NCI-H1417 (cell line): Measurements from ENCODE around the gene ST8SIA4.

Experiments
- DNase-seq, 3 experiments: peaks; one replicate each; lab custom pipeline; 2025; lab: John Stamatoyannopoulos, UW

The ST8SIA4 gene

DNA sequence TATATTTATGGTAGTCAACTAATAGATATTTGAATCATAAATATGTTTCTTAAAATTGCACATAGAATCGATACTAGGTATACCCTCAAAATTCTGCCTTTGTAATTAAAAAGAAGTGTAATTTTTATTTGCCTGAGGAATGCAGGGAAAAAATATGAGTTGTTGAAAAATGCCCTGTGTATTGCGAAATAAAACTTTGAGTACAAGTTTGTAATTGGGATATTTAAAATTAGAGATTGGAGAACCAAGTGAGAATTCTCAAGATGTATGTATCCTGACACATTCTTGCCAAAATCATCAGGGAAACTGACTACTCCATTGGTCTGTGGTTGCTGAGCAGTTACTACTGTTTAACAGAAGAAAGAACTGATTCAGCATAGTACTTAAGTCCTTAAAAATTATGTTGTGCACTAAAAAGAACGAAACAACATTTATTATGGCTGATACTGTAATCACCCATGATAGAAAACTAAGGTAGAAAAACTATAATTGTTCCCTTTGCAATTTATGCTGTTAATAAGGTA, 36.0 kb downstream of the ST8SIA4 start:
- DNase-seq: no peak

DNA sequence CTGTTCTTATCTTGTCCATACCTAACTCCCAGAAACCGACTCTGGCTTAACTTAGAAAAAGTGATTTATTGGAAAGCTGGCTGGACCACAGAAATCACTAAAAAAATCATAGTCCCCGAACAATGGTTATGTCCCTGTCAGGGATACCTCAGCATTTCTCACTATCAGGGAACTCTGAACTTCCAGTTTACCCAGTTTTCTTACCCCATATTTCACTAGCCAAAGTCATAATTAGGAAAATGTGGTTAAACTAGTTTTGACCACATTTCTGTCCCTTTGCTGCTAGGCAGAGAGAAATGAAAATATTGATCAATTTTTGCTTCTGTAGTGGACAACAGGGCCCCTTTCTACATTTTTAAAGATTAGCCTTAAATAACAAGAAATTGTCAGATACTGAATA, 38.2 kb downstream of the ST8SIA4 start:
- DNase-seq: no peak

DNA sequence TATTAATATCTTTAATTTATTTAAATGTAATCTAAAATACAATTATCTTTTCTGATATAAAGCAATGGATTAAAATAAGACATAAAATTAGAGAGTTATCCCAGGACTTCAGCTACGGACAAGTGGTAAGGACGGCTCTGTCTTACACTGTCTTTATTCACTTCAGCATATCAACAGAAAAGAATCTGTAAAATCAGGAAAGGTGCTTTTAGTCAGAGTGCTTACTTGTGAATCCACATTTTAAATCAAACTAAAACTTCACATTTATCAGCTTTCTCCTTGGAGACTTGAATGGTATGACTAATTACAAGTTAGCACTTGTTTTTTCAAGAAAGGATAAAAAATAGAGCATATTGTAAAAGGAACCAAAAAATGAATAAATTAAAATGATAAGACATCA, 39.3 kb downstream of the ST8SIA4 start:
- DNase-seq: no peak

DNA sequence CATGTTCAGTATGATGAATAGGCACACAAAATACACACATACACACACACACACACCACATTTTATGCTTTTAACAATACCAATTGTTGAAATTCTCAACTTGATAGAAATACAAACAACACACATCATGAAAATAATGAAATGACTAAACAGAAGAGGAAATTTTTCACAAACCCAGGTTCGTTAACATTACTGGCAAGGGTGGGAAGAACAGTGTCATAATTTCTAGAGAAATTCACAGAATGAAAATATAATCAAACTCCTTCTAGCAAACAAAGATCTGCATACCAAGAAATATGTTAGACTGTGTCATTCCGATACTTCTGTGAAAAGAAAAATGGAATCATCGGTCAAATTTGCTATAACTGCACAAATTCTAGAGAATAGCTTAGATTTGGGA, 41.9 kb downstream of the ST8SIA4 start:
- DNase-seq: no peak

DNA sequence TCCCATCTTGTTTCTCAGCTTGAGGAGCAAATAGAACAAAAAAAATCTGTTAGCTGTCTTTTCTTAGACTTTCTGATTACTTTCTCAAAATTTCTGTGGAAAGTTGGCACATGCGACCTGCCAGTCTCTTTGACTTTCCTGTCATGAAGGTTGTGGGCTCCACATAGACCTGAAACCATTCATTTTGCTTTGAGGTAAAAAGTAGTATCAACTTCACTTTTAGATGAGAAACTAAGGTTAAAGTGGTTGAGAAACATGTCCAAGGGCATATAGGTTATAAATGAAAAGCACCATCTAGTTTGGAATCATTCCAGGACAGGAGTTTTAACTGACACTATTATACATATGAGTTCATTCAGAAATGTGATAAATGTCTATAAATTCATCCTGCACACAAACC, 42.7 kb downstream of the ST8SIA4 start:
- DNase-seq: no peak

DNA sequence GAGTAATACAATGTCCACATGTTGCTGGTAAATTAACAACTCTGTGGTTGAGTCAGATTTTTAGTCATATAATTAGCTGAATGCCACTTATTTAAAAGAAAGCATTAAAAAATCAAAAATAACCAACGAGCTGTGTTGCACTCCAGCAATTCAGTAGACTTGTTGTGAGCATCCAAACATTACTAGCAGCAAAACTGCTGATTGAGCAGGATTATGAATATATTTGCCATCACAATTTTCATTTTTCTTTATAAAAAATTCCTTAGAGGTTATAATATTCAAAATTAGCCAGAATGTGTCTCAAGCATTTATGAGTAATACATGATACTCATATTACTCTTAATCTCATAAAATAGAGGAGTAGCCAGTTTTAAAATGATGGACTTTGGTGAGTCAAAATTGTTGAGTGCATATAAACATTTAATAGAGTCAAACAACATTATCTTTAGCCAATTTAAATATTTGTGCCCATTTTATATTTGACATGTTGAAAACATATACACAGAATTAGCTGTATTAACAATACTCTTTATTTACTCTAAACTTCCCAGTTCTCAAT, 44.0 kb downstream of the ST8SIA4 start:
- no peak for DNase-seq

DNA sequence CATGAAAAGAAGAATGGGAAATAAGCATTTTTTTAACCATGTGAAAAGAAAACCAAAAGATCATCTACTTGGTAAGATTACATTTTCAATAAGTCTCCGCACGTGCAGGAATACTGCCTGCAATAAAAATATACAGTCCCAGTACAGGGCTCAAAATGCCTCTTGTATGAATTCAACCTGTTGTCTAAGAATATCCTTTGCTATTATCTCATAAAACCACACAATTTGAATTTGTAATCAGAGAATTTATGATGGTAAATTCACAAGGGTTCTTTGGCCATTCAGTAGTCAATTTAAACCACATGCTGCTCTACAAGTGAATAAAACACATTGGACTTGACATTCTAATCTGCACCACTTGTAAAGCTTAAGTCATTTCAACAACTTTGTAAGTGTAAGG, 46.6 kb downstream of the ST8SIA4 start:
- DNase-seq: peak in 1 of 3 experiments; percentile 28

DNA sequence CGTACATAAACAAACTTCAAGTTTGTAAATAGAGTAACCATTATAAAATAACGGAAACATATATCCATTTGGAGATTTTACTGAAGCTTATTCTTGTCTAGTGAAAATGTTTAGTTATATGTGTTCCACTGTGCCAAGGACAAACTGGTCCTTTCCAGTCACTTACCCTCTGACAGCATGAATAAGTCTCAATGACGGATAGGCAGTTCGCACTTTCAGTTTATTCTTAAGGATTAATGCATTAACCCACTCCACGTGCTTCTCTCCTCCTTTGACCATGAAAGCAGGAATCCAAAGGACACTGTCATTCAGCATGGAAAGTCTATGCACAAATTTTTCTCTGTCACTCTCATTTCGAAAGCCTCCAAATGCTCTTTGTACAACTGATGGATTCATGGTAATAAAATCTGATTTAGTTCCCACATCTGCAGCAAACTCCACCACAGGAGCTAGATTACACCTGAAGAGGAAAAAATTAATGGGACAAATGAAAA, 47.1 kb downstream of the ST8SIA4 start:
- no peak for DNase-seq

DNA sequence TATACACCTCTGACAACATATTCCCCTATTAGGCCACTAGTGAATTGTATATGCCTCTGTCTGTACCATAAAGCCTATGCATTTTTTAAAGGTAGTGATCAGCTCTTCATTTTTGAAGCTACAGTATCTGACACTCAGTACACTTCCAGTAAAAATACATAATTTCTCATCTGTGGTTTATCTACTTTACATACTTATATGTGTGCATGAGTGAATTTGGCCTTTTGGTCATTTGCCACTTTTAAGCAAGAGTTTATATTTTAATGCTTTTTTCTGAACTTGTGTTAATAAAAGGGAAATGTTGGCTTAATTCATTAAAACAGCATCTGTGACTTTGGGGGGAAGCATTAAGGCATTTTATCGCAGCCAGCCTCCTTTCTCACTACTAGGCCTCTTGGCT, 47.8 kb downstream of the ST8SIA4 start:
- no peak for DNase-seq

DNA sequence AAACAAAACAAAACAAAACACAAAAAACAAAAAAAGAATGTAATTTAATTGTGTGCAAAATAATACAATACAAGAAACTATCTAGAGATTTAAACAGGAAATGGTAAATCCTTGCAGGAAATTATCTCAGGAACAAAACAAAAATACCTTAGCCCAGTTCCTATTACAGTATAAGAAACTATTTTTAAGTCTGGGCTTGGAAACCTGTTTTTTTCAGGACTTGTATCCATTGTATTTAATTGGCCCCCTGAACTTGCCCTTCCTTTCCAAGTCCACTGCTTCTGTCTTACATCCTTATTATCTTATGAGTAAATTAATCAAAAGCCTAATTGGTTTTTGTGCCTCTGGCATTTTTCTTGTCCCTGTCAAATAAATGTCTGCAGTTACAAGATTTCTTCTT, 48.5 kb downstream of the ST8SIA4 start:
- no peak for DNase-seq

DNA sequence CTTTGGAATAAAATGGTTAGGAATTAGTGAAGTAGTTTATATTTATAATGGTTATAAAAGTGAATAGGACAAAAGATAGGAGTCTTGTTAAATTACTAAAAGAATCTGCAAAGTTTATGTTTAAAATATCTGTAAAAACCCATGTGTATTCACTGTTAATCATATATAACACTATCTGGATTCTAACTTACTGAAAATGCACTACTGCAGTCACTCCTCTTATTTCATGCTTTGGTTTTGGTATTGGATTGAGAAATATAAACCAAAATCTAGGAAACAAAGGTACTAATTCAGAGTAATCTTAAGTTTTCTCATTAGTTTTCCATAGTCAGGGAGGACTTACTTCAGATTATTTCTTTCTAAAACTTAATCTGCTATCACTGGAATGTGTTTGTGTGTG, 49.5 kb downstream of the ST8SIA4 start:
- no peak for DNase-seq

DNA sequence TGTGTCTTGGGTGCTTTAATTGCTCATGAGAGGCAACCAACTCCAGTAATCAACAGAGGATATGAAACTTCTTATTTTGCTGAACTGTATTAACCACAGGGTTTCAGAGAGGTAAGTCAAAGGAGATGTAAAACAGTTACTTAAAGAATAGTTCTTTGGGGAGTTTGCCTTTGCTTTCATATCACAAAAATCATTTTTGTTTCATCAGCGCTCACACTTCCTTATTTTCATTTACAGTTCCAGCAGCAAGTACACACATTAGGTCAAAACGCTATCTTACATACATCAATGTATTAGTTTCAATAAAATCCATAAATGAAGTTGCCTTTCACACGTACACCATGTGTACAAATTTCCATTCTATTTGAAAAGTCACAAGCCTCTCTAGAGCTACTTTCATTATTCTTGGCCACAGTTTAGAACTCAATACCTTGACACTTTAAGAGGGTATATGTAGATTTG, 50.1 kb downstream of the ST8SIA4 start:
- no peak for DNase-seq

DNA sequence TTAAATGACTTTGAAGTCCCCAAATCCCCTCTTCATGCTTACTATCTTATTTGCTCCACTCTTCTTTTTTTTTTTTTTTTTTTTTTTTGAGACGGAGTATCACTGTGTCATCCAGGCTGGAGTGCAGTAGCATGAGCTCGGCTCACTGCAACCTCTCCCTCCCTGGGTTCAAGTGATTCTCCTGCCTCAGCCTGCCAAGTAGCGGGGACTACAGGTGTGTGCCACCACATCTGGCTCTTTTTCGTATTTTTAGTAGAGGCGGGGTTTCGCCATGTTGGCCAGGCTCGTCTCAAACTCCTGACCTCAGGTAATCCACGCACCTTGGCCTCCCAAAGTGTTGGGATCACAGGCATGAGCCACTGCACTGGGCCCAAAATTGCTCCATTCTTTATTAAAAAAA, 51.0 kb downstream of the ST8SIA4 start:
- no peak for DNase-seq

DNA sequence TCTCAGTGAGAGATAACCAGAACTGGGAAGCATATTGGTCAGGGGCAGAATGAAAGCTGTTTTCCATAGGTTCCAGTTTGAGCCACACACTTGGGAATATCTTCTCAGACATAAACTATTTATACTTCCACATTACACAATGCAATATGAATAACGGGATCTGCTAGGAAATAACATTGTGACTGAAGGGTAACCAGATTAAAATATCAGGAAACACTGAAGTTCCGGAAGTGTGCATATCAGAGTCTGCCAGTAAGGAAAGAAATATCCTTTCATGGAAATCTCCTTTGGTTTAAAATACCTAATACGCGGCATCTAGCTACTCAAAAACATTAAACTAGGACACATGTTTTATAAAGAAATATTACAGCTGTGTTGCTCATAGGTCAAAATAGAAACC, 56.3 kb downstream of the ST8SIA4 start:
- DNase-seq: no peak

DNA sequence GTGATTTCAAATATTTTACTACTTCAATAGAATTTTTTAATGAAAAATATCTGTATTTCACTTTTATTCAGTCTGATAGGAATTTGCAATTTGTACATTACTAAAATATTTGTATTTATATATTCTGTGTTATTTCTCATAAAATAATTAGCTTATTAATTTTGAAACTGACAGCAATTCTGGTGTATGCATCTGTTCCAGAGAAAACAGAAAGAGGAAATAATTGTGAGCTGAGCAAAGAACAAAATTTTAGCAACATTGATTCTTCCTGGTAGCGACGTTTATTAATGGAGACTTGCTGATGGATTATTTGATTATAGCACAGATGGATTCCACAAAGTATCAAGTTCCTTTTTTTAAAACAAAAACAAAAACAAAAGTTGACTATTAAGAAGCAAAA, 61.0 kb downstream of the ST8SIA4 start:
- DNase-seq: no peak

DNA sequence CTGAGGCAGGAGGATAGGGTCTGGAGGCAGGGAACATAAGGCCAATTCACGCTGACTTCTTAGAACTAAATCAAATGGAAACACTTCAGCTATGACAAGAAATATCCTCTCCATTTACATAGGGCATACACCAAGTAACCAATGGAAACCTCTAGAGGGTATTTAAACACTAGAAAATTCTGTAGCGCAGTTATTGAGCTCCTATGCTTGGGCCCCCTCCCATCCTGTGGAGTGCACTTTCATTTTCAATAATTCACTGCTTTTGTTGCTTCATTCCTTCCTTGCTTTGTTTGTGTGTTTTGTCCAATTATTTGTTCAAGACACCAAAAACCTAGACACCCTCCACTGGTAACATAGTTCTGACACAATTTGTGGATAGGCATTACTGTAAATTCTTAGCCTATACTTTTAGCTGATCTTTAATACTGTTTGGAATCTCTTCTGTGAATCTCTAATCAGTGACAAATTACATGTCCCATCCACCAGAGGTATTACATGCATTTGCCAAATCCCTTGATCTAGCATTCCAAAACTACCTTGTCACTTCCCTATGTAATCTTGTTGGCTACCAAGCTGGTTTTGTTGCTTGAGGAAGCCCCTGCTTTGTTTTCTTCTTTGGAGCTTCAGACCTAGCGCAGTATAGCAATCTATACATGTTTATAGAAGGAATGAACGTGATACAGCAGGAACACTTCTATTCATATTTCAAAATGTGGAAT, 61.6 kb downstream of the ST8SIA4 start:
- DNase-seq: no peak

DNA sequence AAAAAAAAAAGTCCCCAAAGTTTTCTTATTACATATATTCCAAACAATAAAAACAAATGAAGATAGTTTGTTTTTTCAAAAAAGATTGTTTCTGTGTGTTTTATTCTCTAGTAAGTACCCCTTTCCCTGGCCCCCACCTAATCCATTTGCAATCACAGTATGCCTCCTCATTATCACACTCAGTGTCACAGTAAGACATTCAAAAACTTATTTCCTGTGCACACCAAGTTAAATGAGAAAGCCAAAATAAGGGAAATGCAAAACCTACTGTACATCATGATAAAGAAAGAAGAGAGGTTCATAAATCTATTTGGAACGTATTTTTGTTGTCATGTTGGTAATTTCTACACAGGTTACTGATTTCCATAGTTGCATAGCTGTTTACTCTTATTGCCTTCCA, 62.3 kb downstream of the ST8SIA4 start:
- no peak for DNase-seq

DNA sequence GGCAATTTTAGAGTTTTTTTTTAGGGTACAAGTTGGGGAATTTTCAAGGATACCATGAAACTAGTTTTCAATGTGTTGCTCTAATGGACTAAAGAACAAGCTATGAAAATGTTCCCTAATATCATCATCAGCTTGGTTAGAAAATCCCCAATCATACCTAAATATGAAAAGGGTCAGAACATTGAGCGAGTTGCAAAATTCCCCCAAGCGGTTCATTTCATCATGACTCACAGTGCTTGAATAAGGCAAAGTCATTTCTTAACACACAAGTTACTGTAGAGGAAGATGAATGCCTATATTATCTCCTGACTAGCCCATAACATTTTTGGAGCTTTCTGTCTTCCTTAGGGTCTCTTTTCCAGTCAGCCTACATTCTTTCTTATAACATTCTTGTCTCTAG, 62.7 kb downstream of the ST8SIA4 start:
- no peak for DNase-seq

DNA sequence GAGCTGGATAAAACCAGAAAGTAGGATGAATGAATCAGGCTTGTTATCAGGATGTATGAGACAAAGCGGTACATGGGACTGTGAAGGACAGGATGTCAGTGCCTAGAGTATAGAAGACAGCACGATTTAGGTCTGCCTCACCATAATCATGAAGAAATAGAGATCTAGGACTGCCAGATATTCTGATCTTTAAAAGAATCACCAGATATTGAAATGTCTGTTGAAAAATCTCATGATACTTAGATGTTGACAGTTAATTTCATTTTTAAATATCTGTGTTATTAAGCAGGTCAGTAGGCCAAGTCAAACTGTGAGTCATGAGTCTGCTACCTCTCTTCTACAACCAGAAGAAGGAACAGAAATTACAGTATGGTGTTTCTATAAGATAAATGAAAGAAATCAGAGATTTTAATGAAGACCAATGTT, 65.0 kb downstream of the ST8SIA4 start:
- DNase-seq: no peak

DNA sequence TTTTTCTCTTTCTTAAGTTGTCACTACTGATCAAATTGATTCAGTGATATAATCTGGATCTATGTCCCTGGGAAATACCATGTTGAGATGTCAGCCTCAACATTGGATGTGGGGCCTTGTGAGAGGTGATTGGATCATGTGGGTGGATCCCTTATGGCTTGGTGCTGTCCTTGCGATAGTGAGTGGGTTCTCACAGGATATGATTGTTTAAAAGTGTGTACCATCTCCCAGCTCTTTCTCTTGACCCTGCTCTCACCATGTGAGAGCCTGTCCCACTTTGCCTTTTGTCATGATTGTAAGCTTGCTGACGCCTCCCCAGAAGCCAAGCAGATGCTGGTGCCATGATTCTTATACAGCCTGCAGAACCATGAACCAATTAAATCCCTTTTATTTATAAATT, 68.6 kb downstream of the ST8SIA4 start:
- no peak for DNase-seq

DNA sequence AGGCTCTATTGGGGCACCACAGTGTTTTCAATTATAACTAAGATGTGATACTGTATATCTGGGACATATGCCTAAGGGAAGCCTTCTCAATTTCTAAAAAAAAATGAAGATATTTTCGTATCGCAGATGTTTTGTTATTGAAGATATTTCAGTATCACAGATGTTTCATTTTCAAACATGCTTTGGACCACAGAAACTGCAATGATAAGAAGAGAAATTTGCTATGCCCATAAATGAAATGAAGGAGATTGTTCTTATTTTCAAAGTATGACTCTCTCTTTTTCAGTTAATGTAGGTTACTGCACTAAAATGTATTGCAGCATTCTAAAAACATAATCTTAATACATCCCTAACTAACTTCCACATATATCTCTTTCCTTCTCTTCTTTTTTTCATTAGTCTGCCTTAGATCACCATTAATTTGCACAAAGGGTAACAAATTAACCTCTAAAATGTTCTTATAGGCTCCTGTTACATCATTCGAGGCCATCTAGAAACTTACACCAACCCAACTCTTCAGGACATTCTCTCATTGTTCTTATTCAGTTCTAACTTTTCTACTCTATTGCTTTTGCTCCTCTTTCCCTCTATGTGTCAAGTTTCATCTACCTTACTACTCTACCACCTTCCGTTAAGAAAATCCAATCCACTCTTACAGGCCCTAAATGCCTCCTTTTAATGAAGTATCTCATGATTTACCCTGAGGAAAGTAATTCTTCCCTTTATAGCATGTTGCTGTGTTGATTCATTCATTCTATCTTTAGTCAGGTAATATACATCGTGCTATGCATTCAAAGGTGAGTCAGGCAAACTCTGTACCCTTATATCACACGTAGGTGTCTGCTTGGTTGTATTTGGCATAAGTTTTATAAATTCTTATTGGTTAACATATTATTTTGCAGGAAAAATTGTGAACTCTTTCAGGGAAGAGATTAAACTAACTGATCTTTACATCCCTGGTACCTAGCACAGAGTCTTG, 70.5 kb downstream of the ST8SIA4 start:
- no peak for DNase-seq

DNA sequence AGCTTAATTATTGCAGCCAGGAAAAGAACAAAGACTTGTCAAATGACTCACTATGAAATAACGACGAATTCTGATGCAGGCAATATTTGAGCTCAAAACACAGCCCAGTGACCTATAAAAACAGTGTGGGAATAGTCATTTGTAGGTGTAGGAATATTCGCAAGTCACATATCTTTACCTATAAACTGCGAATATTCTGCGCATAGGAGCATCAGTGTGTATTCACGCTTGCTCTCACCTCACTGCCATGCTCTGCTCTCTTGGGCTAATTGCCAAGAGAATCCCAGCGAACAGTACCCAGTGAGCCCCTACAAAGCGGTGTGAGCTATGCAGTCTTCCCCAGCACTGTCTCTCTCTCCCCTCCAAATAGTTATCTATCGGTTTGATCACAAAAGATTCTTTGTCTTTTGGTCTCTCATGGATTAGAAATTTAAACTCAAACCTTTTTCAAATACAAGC, 74.2 kb downstream of the ST8SIA4 start:
- DNase-seq: no peak
